SK-N-DZ (cell line): ENCODE data around the gene PPP2R3A.
A peak's percentile ranks its signal among the peaks of the same experiment; 100 is the strongest.
"Not testable (repeated sequence)": the region's sequence is repeated elsewhere in the genome, so short reads cannot be mapped to it uniquely, and the experiment has no call there.

Experiments
- DNase-seq: peaks from one replicate; pipeline ENCODE4 v3.0.0-alpha.2; 2015; ENCODE audit warnings: low spot score

The PPP2R3A gene

GRCh38 chr3:136083641-136084382 is 118.3 kb downstream of the PPP2R3A start:
- DNase-seq, result not testable (repeated sequence)

GRCh38 chr3:136085067-136085466 is 119.5 kb downstream of the PPP2R3A start:
- DNase-seq, result not testable (repeated sequence)

- DNase-seq, result no peak
Observed at GRCh38 chr3:136093771-136094170, 128.2 kb downstream of the PPP2R3A start.

- no peak for DNase-seq
Observed at GRCh38 chr3:136105044-136105443, 139.5 kb downstream of the PPP2R3A start.

GRCh38 chr3:136106101-136106500 is 140.6 kb downstream of the PPP2R3A start:
- no peak for DNase-seq

- DNase-seq, result no peak
Observed at GRCh38 chr3:136109499-136109898, 144.0 kb downstream of the PPP2R3A start.

- no peak for DNase-seq
Observed at GRCh38 chr3:136110481-136110880, 145.0 kb downstream of the PPP2R3A start.

- DNase-seq, result no peak
Observed at GRCh38 chr3:136114421-136114820, 148.9 kb downstream of the PPP2R3A start.

GRCh38 chr3:136119332-136119731 is 153.8 kb downstream of the PPP2R3A start:
- not testable (repeated sequence) for DNase-seq

GRCh38 chr3:136119783-136120182 is 154.3 kb downstream of the PPP2R3A start:
- not testable (repeated sequence) for DNase-seq

- no peak for DNase-seq
Observed at GRCh38 chr3:136120373-136121348, 155.1 kb downstream of the PPP2R3A start.

- DNase-seq, result no peak
Observed at GRCh38 chr3:136122006-136122405, 156.5 kb downstream of the PPP2R3A start.

- not testable (repeated sequence) for DNase-seq
Observed at GRCh38 chr3:136131647-136132046, 166.1 kb downstream of the PPP2R3A start.

GRCh38 chr3:136134091-136134490 is 168.6 kb downstream of the PPP2R3A start:
- no peak for DNase-seq

- peak; percentile 84 for DNase-seq
Observed at GRCh38 chr3:136135039-136135802, 169.7 kb downstream of the PPP2R3A start.

- DNase-seq, result no peak
Observed at GRCh38 chr3:136136454-136136853, 170.9 kb downstream of the PPP2R3A start.

- DNase-seq, result no peak
Observed at GRCh38 chr3:136141291-136141785, 175.8 kb downstream of the PPP2R3A start.

- DNase-seq, result no peak
Observed at GRCh38 chr3:136141891-136142290, 176.4 kb downstream of the PPP2R3A start.

- no peak for DNase-seq
Observed at GRCh38 chr3:136142592-136142991, 177.1 kb downstream of the PPP2R3A start.

GRCh38 chr3:136144397-136144796 is 178.9 kb downstream of the PPP2R3A start:
- not testable (repeated sequence) for DNase-seq

- DNase-seq, result no peak
Observed at GRCh38 chr3:136146981-136147729, 181.6 kb downstream of the PPP2R3A start.
